IMR-90 (cell line): ENCODE results near the gene CCL2.

ENCODE experiments used
- CHD1 ChIP-seq: IDR thresholded peaks from 2 replicates; pipeline ENCODE4 v1.6.1; 2012; ENCODE audit warnings: low read depth, low read length, improper control_type of control experiment
- CTCF ChIP-seq: conservative IDR thresholded peaks from 2 replicates; pipeline ENCODE4 v1.5.1; 2012; ENCODE audit warnings: mild to moderate bottlenecking, low read depth, low read length, improper control_type of control experiment
- FOS ChIP-seq: fragments of 150-350 bp; IDR thresholded peaks from 2 replicates; pipeline ENCODE4 v1.6.1; 2016; ENCODE audit warnings: low read depth, low read length
- MAFK ChIP-seq: IDR thresholded peaks from 2 replicates; pipeline ENCODE4 v1.6.1; 2012; ENCODE audit warnings: low read depth, low read length, improper control_type of control experiment
- MAZ ChIP-seq: IDR thresholded peaks from 2 replicates; pipeline ENCODE4 v1.6.1; 2012; ENCODE audit warnings: low read depth, mild to moderate bottlenecking, low read length, improper control_type of control experiment, moderate library complexity, borderline replicate concordance
- MXI1 ChIP-seq: IDR thresholded peaks from 2 replicates; pipeline ENCODE4 v1.6.1; 2012; ENCODE audit warnings: low read depth, mild to moderate bottlenecking, low read length, moderate library complexity, borderline replicate concordance
- NFE2L2 ChIP-seq: fragments of 150-350 bp; IDR thresholded peaks from 2 replicates; pipeline ENCODE4 v1.6.1; 2016; ENCODE audit warnings: low read depth, mild to moderate bottlenecking, low read length
- POLR2A ChIP-seq: IDR thresholded peaks from 2 replicates; pipeline ENCODE4 v1.6.1; 2012; ENCODE audit warnings: mild to moderate bottlenecking, low read depth, low read length
- RCOR1 ChIP-seq: IDR thresholded peaks from 2 replicates; pipeline ENCODE4 v1.6.1; 2012; ENCODE audit warnings: mild to moderate bottlenecking, low read length, improper control_type of control experiment; ENCODE audit not compliant: insufficient replicate concordance
- SMC3 ChIP-seq: fragments of 150-350 bp; IDR thresholded peaks from 2 replicates; pipeline ENCODE4 v1.6.1; 2016; ENCODE audit warnings: low read depth, mild to moderate bottlenecking, antibody characterized with exemption, low read length, moderate library complexity
- USF2 ChIP-seq: fragments of 150-350 bp; IDR thresholded peaks from 2 replicates; pipeline ENCODE4 v1.6.1; 2017; ENCODE audit warnings: mild to moderate bottlenecking, antibody characterized with exemption, low read length, low read depth

GRCh38 chr17:34246881-34247280 lies 8.2 kb upstream of the CCL2 start:
- TF ChIP-seq CTCF, result no peak
- TF ChIP-seq POLR2A, result no peak
- TF ChIP-seq MXI1, result no peak
- no peak for TF ChIP-seq FOS
- no peak for TF ChIP-seq MAFK
- no peak for TF ChIP-seq USF2
- no peak for TF ChIP-seq CHD1
- TF ChIP-seq MAZ, result no peak
- TF ChIP-seq SMC3, result no peak
- no peak for TF ChIP-seq RCOR1
- no peak for TF ChIP-seq NFE2L2
